ENCODE measurements around the gene CACNB1. TPM values are rescaled to one million over a fixed set of nuclear protein-coding genes. Genes with fewer than 3 reads are reported as not detected.

Gene CACNB1
- total and polyA plus RNA-seq, 2 of the 13 experiments (the other 11 are each of a cell fraction or from before 2014, with no cell fraction given) = 0.75 to 1.5 TPM

- TF ChIP-seq SCMH1 (CRISPR knock-in tag; IDR thresholded peaks at IDR 0.05; ENCODE audit: borderline replicate concordance) (no peak), ZBTB7B (CRISPR knock-in tag; IDR thresholded peaks at IDR 0.05) (peak; percentile 71; the same call in 1 of the 2 replicates), ZNF234 (CRISPR knock-in tag; conservative IDR thresholded peaks at IDR 0.05) (peak; percentile 90), TBP (CRISPR knock-in tag; IDR thresholded peaks at IDR 0.05) (no peak), HOXA7 (CRISPR knock-in tag; IDR thresholded peaks at IDR 0.05) (no peak), ZNF83 (CRISPR knock-in tag; IDR thresholded peaks at IDR 0.05; ENCODE audit: borderline replicate concordance) (0 out of 2 replicates have a peak, but pooled peaks have one; percentile 49), EED (CRISPR knock-in tag; IDR thresholded peaks at IDR 0.05) (peak; percentile 94)
Measured at GRCh38 chr17:39200070-39200879, 2.8 kb upstream of the CACNB1 start, which contains the start of gene RPL19 (continued).

- peak; percentile 99 for FAIRE-seq
- peak overlapping the region; percentile 97 for H3K27ac ChIP-seq (ENCODE audit: extremely low read length, insufficient read depth, low read length)
- H3K9ac ChIP-seq (ENCODE audit: insufficient read depth, low read depth, low read length) = peak overlapping the region; percentile 98
- POLR2A ChIA-PET = interaction anchor here (0.6 to 1.6 kb wide), 39 partner anchors 9 to 705 kb away, joined by 3 to 28 read pairs (median 5); partner anchors contain the start of genes CDK12, CWC25, FBXL20 and LASP1
- no peaks in the 10 kb centered on the region for H3K9me3 ChIP-seq (ENCODE audit: low read length)
- peaks cover 59% of the 10 kb centered on the region for H3K4me1 ChIP-seq (ENCODE audit: insufficient read depth, low read length)
- H3K4me3 ChIP-seq (replicated peaks in 1 of 3; ENCODE audit: insufficient read depth in 1 of 3, low read depth in 2 of 3, low read length in 3 of 3) = peak overlapping the region; percentile 65 to 92 (median 77)
- in situ Hi-C loops (cut with HindIII; ENCODE audit: extremely low pct_ligation_motif_present, low pct_unique_long_range_greater_than_20kb) = no loop called here
- intact Hi-C loops (cut with micrococcal nuclease; ENCODE audit: unreplicated experiment) = no loop called here
- H3K4me2 ChIP-seq (ENCODE audit: low read depth, low read length) = peak overlapping the region; percentile 94
- H3K79me2 ChIP-seq (ENCODE audit: insufficient read depth, low read length) = peaks cover 23% of the 10 kb centered on the region
- BruUV-seq (replicated peaks) = no TSS peak
- CTCF ChIA-PET (ENCODE audit: low intra/inter-chr PET ratio, low total read pairs) = no interaction called here
- H3K27me3 ChIP-seq (ENCODE audit: control insufficient read depth in 1 of 2, insufficient read depth in 2 of 2, low read length in 2 of 2) = no peaks in the 10 kb centered on the region; a peak in 1 of 5 replicates
- peak; percentile 96 for DNase-seq (ENCODE audit: low spot score)
- H4K20me1 ChIP-seq (ENCODE audit: insufficient read depth, low read length) = peaks cover 23% of the 10 kb centered on the region
- H2AFZ ChIP-seq (ENCODE audit: low read length) = peak overlapping the region; percentile 100
- ATAC-seq = peak; percentile 61
- WGBS (ENCODE audit: low lambda C conversion rate) = under 1% methylated on average over 10 of the region's 10 CpGs
- peaks cover 23 to 30% of the 10 kb centered on the region in 2 experiments for H3K36me3 ChIP-seq (replicated peaks in 1 of 2; ENCODE audit: control insufficient read depth in 1 of 2, insufficient read depth in 2 of 2, low read length in 2 of 2)
- 0 out of 2 replicates have a peak, but pooled peaks have one; percentile 8 for TF ChIP-seq HDAC2 (CRISPR knock-in tag; IDR thresholded peaks at IDR 0.05)
- peak; percentile 14; the same call in 1 of the 2 replicates for TF ChIP-seq HMGXB3 (CRISPR knock-in tag; IDR thresholded peaks at IDR 0.05; ENCODE audit: borderline replicate concordance)
- TF ChIP-seq SIN3A (IDR thresholded peaks at IDR 0.05; ENCODE audit: borderline replicate concordance, low read depth, low read length) = 0 out of 2 replicates have a peak, but pooled peaks have one; percentile 4
- 0 out of 2 replicates have a peak, but pooled peaks have one; percentile 28 for TF ChIP-seq ZNF850 (CRISPR knock-in tag; conservative IDR thresholded peaks at IDR 0.05)
- peak; percentile 87 for TF ChIP-seq CEBPG (CRISPR knock-in tag; IDR thresholded peaks at IDR 0.05)
- TF ChIP-seq ETV5 (CRISPR knock-in tag; IDR thresholded peaks at IDR 0.05; ENCODE audit: borderline replicate concordance) = peak; percentile 77; the same call in 1 of the 2 replicates
- no peak for TF ChIP-seq MZF1 (CRISPR knock-in tag; IDR thresholded peaks at IDR 0.05; ENCODE audit: borderline replicate concordance)
- TF ChIP-seq MXD1 (CRISPR knock-in tag; IDR thresholded peaks at IDR 0.05) = no peak
- peak; percentile 28; the same call in 1 of the 2 replicates for TF ChIP-seq ZNF652 (CRISPR knock-in tag; IDR thresholded peaks at IDR 0.05; ENCODE audit: borderline replicate concordance, low read depth)
- peak; percentile 52 for TF ChIP-seq PHF5A (CRISPR knock-in tag; IDR thresholded peaks at IDR 0.05; ENCODE audit: low read depth, unreplicated experiment)
- no peak; the same call in 1 of the 2 replicates for TF ChIP-seq SALL1 (CRISPR knock-in tag; IDR thresholded peaks at IDR 0.05)
- TF ChIP-seq HCFC1 (IDR thresholded peaks at IDR 0.05; ENCODE audit: low read depth, low read length) = peak; percentile 20; the same call in 1 of the 2 replicates
Measured at GRCh38 chr17:39199820-39200069, 2.3 kb upstream of the CACNB1 start.
